ENCODE results near the gene HNRNPUL2. TPM values are rescaled to one million over a fixed set of nuclear protein-coding genes. Genes with fewer than 3 reads are reported as not detected.

HNRNPUL2 gene
- total RNA-seq, 1 experiment from 2014 or later, result 43.5 TPM

GRCh38 chr11:62771144-62772021, 44.1 kb upstream of the HNRNPUL2 start, which contains the start of gene TAF6L:
TAF6L (plus strand) TSS chr11:62771396; CDS start chr11:62775784, 4,388 bp downstream.
- Histone ChIP-seq H4K91ac (ENCODE audit: insufficient read length, low read depth, low read length) (no peak within 1 kb of the TSS), H3K4me2 (ENCODE audit: insufficient read depth, insufficient read length, low read length) (peak within 1 kb of the TSS; percentile 78), H3K9ac (ENCODE audit: extremely low read depth, insufficient read length, low read length) (peak within 1 kb of the TSS; percentile 74), H3K56ac (ENCODE audit: insufficient read length, low read depth, low read length) (no peak within 1 kb of the TSS), H3K27me3 (ENCODE audit: insufficient read depth, low read length) (no peaks in the 10 kb centered on the region), H3K4ac (ENCODE audit: low read depth, low read length) (no peak within 1 kb of the TSS), H3K23me2 (ENCODE audit: insufficient read length, low read depth, low read length, poor library complexity, severe bottlenecking) (peaks cover 3% of the 10 kb centered on the region), H3K4me1 (ENCODE audit: insufficient read depth, low read length) (no peaks in the 10 kb centered on the region), H2BK15ac (ENCODE audit: low read depth, low read length) (no peak within 1 kb of the TSS), H3T11ph (ENCODE audit: low read length) (no peak within 1 kb of the TSS), H3K23ac (ENCODE audit: insufficient read length, low read depth, low read length) (no peak within 1 kb of the TSS), H2BK12ac (ENCODE audit: insufficient read length, low read depth, low read length) (no peak within 1 kb of the TSS), H2BK5ac (ENCODE audit: insufficient read length, low read length) (no peak within 1 kb of the TSS), H2AFZ (ENCODE audit: low read length) (no peak within 1 kb of the TSS), H4K5ac (ENCODE audit: insufficient read length, low read depth, low read length) (no peak within 1 kb of the TSS), H3K14ac (ENCODE audit: insufficient read depth, low read length) (peak within 1 kb of the TSS; percentile 83; the same call in 1 of the 2 replicates), H3K79me2 (ENCODE audit: insufficient read depth, low read length) (peaks cover 3% of the 10 kb centered on the region), H2AK5ac (ENCODE audit: insufficient read length, low read length) (no peak within 1 kb of the TSS), H3K27ac (ENCODE audit: insufficient read length, low read depth, low read length) (peak within 1 kb of the TSS; percentile 20), H3K9me3 (ENCODE audit: control insufficient read depth, low read depth, low read length) (no peaks in the 10 kb centered on the region), H2BK120ac (ENCODE audit: low read depth, low read length, poor library complexity, severe bottlenecking) (no peak within 1 kb of the TSS), H2BK20ac (ENCODE audit: low read depth, low read length, poor library complexity, severe bottlenecking) (no peak within 1 kb of the TSS), H3K79me1 (ENCODE audit: insufficient read depth, low read depth, low read length, poor library complexity, severe bottlenecking) (no peaks in the 10 kb centered on the region), H4K20me1 (ENCODE audit: control insufficient read depth, insufficient read depth, insufficient read length) (no peaks in the 10 kb centered on the region), H4K8ac (replicated peaks; ENCODE audit: insufficient read length, low read depth, low read length) (no peak within 1 kb of the TSS), H3K18ac (ENCODE audit: insufficient read length, low read depth, low read length) (peak within 1 kb of the TSS; percentile 90)
- peaks cover 18 to 38% (median 28%) of the 10 kb centered on the region in 3 experiments for H3K36me3 Mint-ChIP-seq (ENCODE audit: insufficient read depth in 1 of 3, low read depth in 3 of 3)
- no CpG with 5 or more reads among the region's 60 CpGs for WGBS (ENCODE audit: extremely low coverage, insufficient read length, low lambda C conversion rate)
- H3K4me3 Mint-ChIP-seq, result peak within 1 kb of the TSS; percentile 87 to 94
- H3K27ac Mint-ChIP-seq, result peak within 1 kb of the TSS; percentile 95 to 100 (median 98)
- H3K9me3 Mint-ChIP-seq, result no peaks in the 10 kb centered on the region; a peak in 1 of 5 replicates
- H3K27me3 Mint-ChIP-seq (ENCODE audit: low read depth), result no peaks in the 10 kb centered on the region
- TF ChIP-seq CTCF (conservative IDR thresholded peaks at IDR 0.05), result no peak
- H3K4me1 Mint-ChIP-seq, result peaks cover 16 to 19% of the 10 kb centered on the region in 2 experiments
- peak; percentile 98 for DNase-seq

Measured in H9 (cell line).